CD4-positive, alpha-beta T cell (primary cell): ENCODE measurements around the gene TRAK1. TPM values are rescaled to one million over a fixed set of nuclear protein-coding genes. Genes with fewer than 3 reads are reported as not detected.

ENCODE experiments used
- ATAC-seq: fragments of 200-7000 bp; cut with Tn5 transposase; one replicate; pipeline ENCODE4 v1.10.0; 2022; ENCODE audit warnings: mild to moderate bottlenecking; ENCODE audit not compliant: poor library complexity
- CTCF ChIA-PET: fragments of 350-600 bp; sonication (Branson Sonifier 250); formaldehyde crosslinking; loops from one replicate; lab custom pipeline; 2021; ENCODE audit warnings: antibody characterized with exemption, inconsistent platforms; lab: Charles Lee
- POLR2A ChIA-PET: fragments of 350-600 bp; sonication (Branson Sonifier 250); formaldehyde crosslinking; loops from one replicate; lab custom pipeline; 2021; ENCODE audit warnings: antibody characterized with exemption, inconsistent platforms; lab: Charles Lee
- DNase-seq, 14 experiments: peaks; one replicate each; pipeline ENCODE4 v3.0.0-alpha.2; 2013 to 2020; ENCODE audit warnings: mixed read lengths in 2 of 14
- H3K27ac ChIP-seq, 2 donors: one replicate each; pipeline versions ENCODE4 v1.5.1 to v1.7.0; 2013; ENCODE audit warnings: low read length in 2 of 2, low read depth in 1 of 2, mild to moderate bottlenecking in 1 of 2
- H3K27me3 ChIP-seq, 2 experiments: 1 replicate in 1 of 2; 2 replicates in 1 of 2; pipeline versions ENCODE4 v1.6.1 to v1.7.0; 2013; ENCODE audit warnings: low read length in 2 of 2, control low read depth in 1 of 2, mild to moderate bottlenecking in 1 of 2, moderate library complexity in 1 of 2; ENCODE audit not compliant: insufficient read depth in 2 of 2, control insufficient read depth in 1 of 2
- H3K36me3 ChIP-seq: one replicate; pipeline ENCODE4 v1.6.1; 2013; ENCODE audit warnings: low read length, control low read depth; ENCODE audit not compliant: insufficient read depth
- H3K4me1 ChIP-seq: one replicate; pipeline ENCODE4 v1.6.1; 2013; ENCODE audit warnings: low read length, control low read depth; ENCODE audit not compliant: insufficient read depth
- H3K4me3 ChIP-seq: one replicate; pipeline ENCODE4 v1.5.1; 2013; ENCODE audit warnings: mild to moderate bottlenecking, low read length, moderate library complexity
- H3K9me3 ChIP-seq, 2 experiments: 1 replicate in 1 of 2; 2 replicates in 1 of 2; pipeline versions ENCODE4 v1.6.1 to v1.7.0; 2013; ENCODE audit warnings: low read length in 2 of 2, mild to moderate bottlenecking in 2 of 2, control low read depth in 1 of 2, moderate library complexity in 1 of 2; ENCODE audit not compliant: control insufficient read depth in 1 of 2, insufficient read depth in 1 of 2
- H3K27ac Mint-ChIP-seq: one replicate; pipeline ENCODE4 v1.8.0; 2020; ENCODE audit warnings: mixed read lengths
- H3K27me3 Mint-ChIP-seq: one replicate; pipeline ENCODE4 v1.8.0; 2021; ENCODE audit warnings: mixed read lengths
- H3K36me3 Mint-ChIP-seq: one replicate; pipeline ENCODE4 v1.8.0; 2021; ENCODE audit warnings: low read depth, mixed read lengths
- H3K4me1 Mint-ChIP-seq: one replicate; pipeline ENCODE4 v1.8.0; 2021; ENCODE audit warnings: low read depth, mixed read lengths
- H3K4me3 Mint-ChIP-seq: one replicate; pipeline ENCODE4 v1.8.0; 2020; ENCODE audit warnings: mild to moderate bottlenecking, mixed read lengths
- H3K9me3 Mint-ChIP-seq: one replicate; pipeline ENCODE4 v1.8.0; 2020; ENCODE audit warnings: mixed read lengths
- intact Hi-C, 2 experiments: fragments of 100-400 bp; cut with DNase I in 1 of 2; cut with micrococcal nuclease in 1 of 2; formaldehyde crosslinking; loops; one replicate each; pipeline versions ENCODE4 v1.15.1 to v1.9.0; 2023 to 2025; cut with DNase I, micrococcal nuclease
- total RNA-seq, 174 experiments: library from RNA in 2 of 174; stranded (reverse) in 2 of 174; gene quantifications; one replicate each; pipeline ENCODE4 v1.2.3 and lab custom pipeline; 2021 to 2026
- TF ChIP-seq, protein P1 (sequence below): fragments of 200-600 bp; IDR thresholded peaks from one replicate; pipeline ENCODE4 v1.8.0; 2022; ENCODE audit warnings: antibody characterized with exemption, mild to moderate bottlenecking

TRAK1 gene
- total RNA-seq, 2 experiments from 2014 or later: 16.0 to 16.7 TPM

DNA sequence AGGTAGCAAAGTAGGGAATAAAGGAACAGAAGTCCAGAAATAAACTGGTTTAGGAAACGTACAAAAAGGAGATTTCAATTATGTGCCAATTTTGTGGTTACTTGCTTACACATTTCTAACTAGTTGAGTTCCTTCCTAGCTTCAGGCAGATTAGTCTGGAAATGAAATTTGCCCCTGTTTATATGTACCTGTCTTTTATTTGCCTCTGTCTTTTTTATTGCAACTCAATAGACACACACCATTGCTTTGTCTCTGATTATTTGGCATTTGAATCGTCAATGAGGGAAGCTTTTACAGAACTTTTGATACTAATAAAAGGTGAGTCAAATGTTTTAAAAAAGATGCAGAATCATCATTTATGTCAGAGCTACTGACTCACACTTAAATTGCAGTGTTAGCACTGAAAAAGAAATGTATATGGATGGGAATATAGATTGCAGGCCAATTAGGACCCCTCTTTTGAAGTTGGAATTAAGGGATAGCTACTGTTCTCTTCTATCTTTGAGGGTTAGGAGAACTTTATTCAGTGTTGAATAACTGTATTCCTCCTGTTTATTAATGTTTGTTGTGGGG lies 60.5 kb downstream of the TRAK1 start:
- intact Hi-C loops: no loop called here
- POLR2A ChIA-PET: no interaction called here
- no peak overlapping the region for H3K4me3 ChIP-seq
- H3K4me1 ChIP-seq: no peaks in the 10 kb centered on the region
- no peaks in the 10 kb centered on the region for H3K27me3 ChIP-seq
- no peak for DNase-seq
- Mint-ChIP-seq H3K36me3 (no peaks in the 10 kb centered on the region), H3K27ac (no peak overlapping the region), H3K27me3 (no peaks in the 10 kb centered on the region), H3K9me3 (no peaks in the 10 kb centered on the region), H3K4me3 (no peak overlapping the region), H3K4me1 (peaks cover 16% of the 10 kb centered on the region)
- TF ChIP-seq, protein P1, sequence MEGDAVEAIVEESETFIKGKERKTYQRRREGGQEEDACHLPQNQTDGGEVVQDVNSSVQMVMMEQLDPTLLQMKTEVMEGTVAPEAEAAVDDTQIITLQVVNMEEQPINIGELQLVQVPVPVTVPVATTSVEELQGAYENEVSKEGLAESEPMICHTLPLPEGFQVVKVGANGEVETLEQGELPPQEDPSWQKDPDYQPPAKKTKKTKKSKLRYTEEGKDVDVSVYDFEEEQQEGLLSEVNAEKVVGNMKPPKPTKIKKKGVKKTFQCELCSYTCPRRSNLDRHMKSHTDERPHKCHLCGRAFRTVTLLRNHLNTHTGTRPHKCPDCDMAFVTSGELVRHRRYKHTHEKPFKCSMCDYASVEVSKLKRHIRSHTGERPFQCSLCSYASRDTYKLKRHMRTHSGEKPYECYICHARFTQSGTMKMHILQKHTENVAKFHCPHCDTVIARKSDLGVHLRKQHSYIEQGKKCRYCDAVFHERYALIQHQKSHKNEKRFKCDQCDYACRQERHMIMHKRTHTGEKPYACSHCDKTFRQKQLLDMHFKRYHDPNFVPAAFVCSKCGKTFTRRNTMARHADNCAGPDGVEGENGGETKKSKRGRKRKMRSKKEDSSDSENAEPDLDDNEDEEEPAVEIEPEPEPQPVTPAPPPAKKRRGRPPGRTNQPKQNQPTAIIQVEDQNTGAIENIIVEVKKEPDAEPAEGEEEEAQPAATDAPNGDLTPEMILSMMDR: no peak
- H3K27ac ChIP-seq: no peak overlapping the region
- no peaks in the 10 kb centered on the region for H3K36me3 ChIP-seq
- ATAC-seq: no peak
- CTCF ChIA-PET: no interaction called here
- no peaks in the 10 kb centered on the region for H3K9me3 ChIP-seq

- no peaks in the 10 kb centered on the region for H3K36me3 Mint-ChIP-seq
- no peaks in the 10 kb centered on the region for H3K4me1 ChIP-seq
- H3K9me3 ChIP-seq: no peaks in the 10 kb centered on the region
- H3K27ac Mint-ChIP-seq: no peak overlapping the region
- H3K9me3 Mint-ChIP-seq: no peaks in the 10 kb centered on the region
- no peak overlapping the region for H3K27ac ChIP-seq
- intact Hi-C loops: no loop called here
- no peak overlapping the region for H3K4me3 Mint-ChIP-seq
- no peak overlapping the region for H3K4me3 ChIP-seq
- CTCF ChIA-PET: no interaction called here
- TF ChIP-seq, protein P1: no peak
- no peaks in the 10 kb centered on the region for H3K27me3 Mint-ChIP-seq
- ATAC-seq (no peak), DNase-seq (no peak)
- H3K27me3 ChIP-seq: no peaks in the 10 kb centered on the region
- H3K36me3 ChIP-seq: no peaks in the 10 kb centered on the region
- H3K4me1 Mint-ChIP-seq: peaks cover 11% of the 10 kb centered on the region
- POLR2A ChIA-PET: no interaction called here
Measured at GRCh38 chr3:42152193-42152592, 61.0 kb downstream of the TRAK1 start.

DNA sequence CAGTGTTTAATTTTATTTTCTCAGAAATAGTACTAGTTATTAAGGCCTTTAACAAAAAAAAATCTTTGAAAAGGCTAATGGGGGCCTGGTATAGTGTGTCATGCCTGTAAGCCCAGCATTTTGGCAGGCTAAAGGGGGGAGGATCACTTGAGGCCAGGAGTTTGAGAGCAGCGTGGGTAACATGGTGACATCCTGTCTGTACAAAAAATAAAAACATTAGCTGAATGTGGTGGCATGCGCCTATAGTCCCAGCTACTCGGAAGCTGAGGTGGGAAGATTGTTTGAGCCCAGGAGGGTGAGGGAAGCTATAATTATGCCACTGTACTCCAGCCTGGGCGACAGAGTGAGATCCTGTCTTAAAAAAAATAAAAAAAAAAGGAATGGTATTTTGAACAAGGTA lies 61.9 kb downstream of the TRAK1 start:
- Histone ChIP-seq H3K27ac (no peak overlapping the region), H3K4me1 (no peaks in the 10 kb centered on the region), H3K36me3 (no peaks in the 10 kb centered on the region), H3K9me3 (no peaks in the 10 kb centered on the region), H3K27me3 (no peaks in the 10 kb centered on the region), H3K4me3 (no peak overlapping the region)
- DNase-seq: no peak
- TF ChIP-seq, protein P1: no peak
- Mint-ChIP-seq H3K27ac (no peak overlapping the region), H3K4me3 (no peak overlapping the region), H3K27me3 (no peaks in the 10 kb centered on the region), H3K36me3 (no peaks in the 10 kb centered on the region), H3K4me1 (peaks cover 13% of the 10 kb centered on the region), H3K9me3 (no peaks in the 10 kb centered on the region)
- POLR2A ChIA-PET: no interaction called here
- ATAC-seq: no peak
- intact Hi-C loops: no loop called here
- CTCF ChIA-PET: no interaction called here
